HCT116 (cell line): Measurements from ENCODE around the gene KRTAP5-3. TPM values are rescaled to one million over a fixed set of nuclear protein-coding genes. Genes with fewer than 3 reads are reported as not detected.

Experiments
- ATAC-seq: fragments of 200-7000 bp; cut with Tn5 transposase; 2 replicates; pipeline ENCODE4 v1.9.1; 2020; ENCODE audit warnings: mild to moderate bottlenecking, moderate library complexity
- Bru-seq: library from RNA; stranded (reverse); fragments of 400-500 nt; gene quantifications from one replicate; lab custom pipeline; 2021; lab: Mats Ljungman, UMichigan
- BruChase-seq, 2 experiments: library from RNA; stranded (reverse); fragments of 400-500 nt; gene quantifications; one replicate each; lab custom pipeline; 2021; lab: Mats Ljungman, UMichigan
- BruUV-seq: library from RNA; stranded (reverse); fragments of 400-500 nt; replicated peaks from 2 replicates; lab custom pipeline; 2021; lab: Mats Ljungman, UMichigan
- CTCF ChIA-PET: fragments of 300-600 bp; sonication (Branson Sonifier 250); formaldehyde crosslinking; loops from one replicate; lab custom pipeline; 2021; ENCODE audit warnings: antibody characterized with exemption; lab: Charles Lee
- POLR2A ChIA-PET: fragments of 300-600, 350-600 bp; sonication (Branson Sonifier 250); formaldehyde crosslinking; loops from one replicate; lab custom pipeline; 2021; ENCODE audit warnings: antibody characterized with exemption; lab: Charles Lee
- RAD21 ChIA-PET, 2 experiments: fragments of 300-600 bp; sonication (Branson Sonifier 250); formaldehyde crosslinking; loops; one replicate each; lab custom pipeline; 2023; ENCODE audit warnings: low total read pairs in 2 of 2; ENCODE audit not compliant: uncharacterized antibody in 2 of 2, unreplicated experiment in 2 of 2, low non-redundant PET in 1 of 2; lab: Charles Lee
- DNase-seq: peaks from one replicate; pipeline ENCODE4 v3.0.0-alpha.2; 2010; ENCODE audit warnings: low read depth, low spot score
- H2AFZ ChIP-seq: fragments of 200-600 bp; shearing (Covaris generic), sonication (generic); 2 replicates; pipeline ENCODE4 v1.6.1; 2017; ENCODE audit warnings: low read depth, mixed run types, mixed read lengths, antibody characterized with exemption, low read length; ENCODE audit not compliant: poor library complexity, severe bottlenecking
- H3K27ac ChIP-seq: 2 replicates; pipeline ENCODE4 v1.5.1; 2012; ENCODE audit warnings: low read depth, low read length
- H3K27me3 ChIP-seq: fragments of 200-600 bp; sonication (generic); 2 replicates; pipeline ENCODE4 v1.6.1; 2016; ENCODE audit warnings: mixed run types, low read length, mixed read lengths; ENCODE audit not compliant: insufficient read depth
- H3K36me3 ChIP-seq, 2 experiments: fragments of 200-500 bp in 1 of 2; fragments of 200-600 bp in 1 of 2; sonication (Bioruptor generic) in 1 of 2; sonication (generic) in 1 of 2; 2 replicates each; pipeline versions ENCODE4 v1.5.1 to v1.6.1; 2014 to 2016; ENCODE audit warnings: low read length in 2 of 2, inconsistent platforms in 1 of 2, mixed read lengths in 1 of 2, mixed run types in 1 of 2; ENCODE audit not compliant: insufficient read depth in 2 of 2, control insufficient read depth in 1 of 2
- H3K4me1 ChIP-seq, 2 experiments: fragments of 200-600 bp in 1 of 2; sonication (generic) in 1 of 2; 2 replicates each; pipeline versions ENCODE4 v1.5.1 to v1.6.1; 2012 to 2017; ENCODE audit warnings: low read length in 2 of 2, inconsistent platforms in 1 of 2, mild to moderate bottlenecking in 1 of 2, mixed read lengths in 1 of 2, mixed run types in 1 of 2, moderate library complexity in 1 of 2; ENCODE audit not compliant: insufficient read depth in 2 of 2, control insufficient read depth in 1 of 2
- H3K4me2 ChIP-seq: fragments of 200-600 bp; sonication (generic); 2 replicates; pipeline ENCODE4 v1.6.1; 2017; ENCODE audit warnings: mixed run types, low read length, mixed read lengths
- H3K4me3 ChIP-seq, 2 experiments: fragments of 200-600 bp in 1 of 2; sonication (generic) in 1 of 2; replicated peaks in 1 of 2; 2 replicates each; pipeline ENCODE4 v1.5.1; 2011 to 2016; ENCODE audit warnings: low read length in 2 of 2, control low read depth in 1 of 2, low read depth in 1 of 2, mild to moderate bottlenecking in 1 of 2, mixed read lengths in 1 of 2, mixed run types in 1 of 2
- H3K79me2 ChIP-seq: fragments of 200-600 bp; sonication (generic); 2 replicates; pipeline ENCODE4 v1.6.1; 2017; ENCODE audit warnings: mild to moderate bottlenecking, mixed run types, low read length, moderate library complexity, mixed read lengths; ENCODE audit not compliant: insufficient read depth
- H3K9ac ChIP-seq: fragments of 200-600 bp; sonication (generic); 2 replicates; pipeline ENCODE4 v1.6.1; 2016; ENCODE audit warnings: low read length, mixed read lengths
- H3K9me2 ChIP-seq: fragments of 200-600 bp; sonication (generic), shearing (Covaris generic); 2 replicates; pipeline ENCODE4 v1.6.1; 2017; ENCODE audit warnings: mixed run types, mild to moderate bottlenecking, moderate library complexity; ENCODE audit not compliant: insufficient read depth
- H3K9me3 ChIP-seq, 2 experiments: fragments of 200-500 bp in 1 of 2; fragments of 200-600 bp in 1 of 2; sonication (Bioruptor generic) in 1 of 2; sonication (generic) in 1 of 2; 2 replicates each; pipeline ENCODE4 v1.6.1; 2014 to 2017; ENCODE audit warnings: low read length in 2 of 2, mixed read lengths in 2 of 2, inconsistent platforms in 1 of 2, low read depth in 1 of 2, mild to moderate bottlenecking in 1 of 2, mixed run types in 1 of 2, moderate library complexity in 1 of 2; ENCODE audit not compliant: control insufficient read depth in 1 of 2, insufficient read depth in 1 of 2
- H4K20me1 ChIP-seq: fragments of 200-600 bp; sonication (generic), shearing (Covaris generic); 2 replicates; pipeline ENCODE4 v1.6.1; 2017; ENCODE audit warnings: mixed run types, mild to moderate bottlenecking, moderate library complexity; ENCODE audit not compliant: insufficient read depth
- ATF3 ChIP-seq: IDR thresholded peaks from 2 replicates; pipeline ENCODE4 v1.6.1; 2012
- CBX3 ChIP-seq: IDR thresholded peaks from 2 replicates; pipeline ENCODE4 v1.6.1; 2012; ENCODE audit warnings: low read depth
- CTCF ChIP-seq, 3 experiments: fragments of 200-600 bp in 1 of 3; sonication (generic) in 1 of 3; IDR thresholded peaks in 2 of 3; conservative IDR thresholded peaks in 1 of 3; 2 replicates each; pipeline ENCODE4 v1.5.1; 2012 to 2017; ENCODE audit warnings: low read depth in 2 of 3, low read length in 2 of 3, antibody characterized with exemption in 1 of 3, borderline replicate concordance in 1 of 3, control low read depth in 1 of 3, mild to moderate bottlenecking in 1 of 3, mixed read lengths in 1 of 3, mixed run types in 1 of 3, moderate library complexity in 1 of 3; ENCODE audit not compliant: insufficient read depth in 1 of 3
- EZH2phosphoT487 ChIP-seq: fragments of 200-600 bp; IDR thresholded peaks from 2 replicates; pipeline ENCODE4 v1.6.1; 2018; ENCODE audit warnings: antibody characterized with exemption, borderline replicate concordance
- POLR2A ChIP-seq: IDR thresholded peaks from 2 replicates; pipeline ENCODE4 v1.7.0; 2011; ENCODE audit warnings: borderline replicate concordance; ENCODE audit not compliant: insufficient read depth, insufficient read length; ENCODE audit errors: extremely low read depth
- REST ChIP-seq: IDR thresholded peaks from 2 replicates; pipeline ENCODE4 v1.6.1; 2012; ENCODE audit warnings: low read depth
- SP1 ChIP-seq: IDR thresholded peaks from 2 replicates; pipeline ENCODE4 v1.6.1; 2012; ENCODE audit warnings: low read depth
- TCF7L2 ChIP-seq: IDR thresholded peaks from 2 replicates; pipeline ENCODE4 v1.7.0; 2011; ENCODE audit warnings: borderline replicate concordance, inconsistent platforms; ENCODE audit not compliant: insufficient read depth, insufficient read length; ENCODE audit errors: extremely low read depth
- ZFX ChIP-seq: fragments of 450-650 bp; IDR thresholded peaks from 2 replicates; pipeline ENCODE4 v1.6.1; 2017
- ZNF274 ChIP-seq: fragments of 200-500 bp; sonication (Bioruptor generic); IDR thresholded peaks from 2 replicates; pipeline ENCODE4 v1.6.1; 2014; ENCODE audit warnings: mild to moderate bottlenecking, low read depth, low read length, inconsistent platforms
- intact Hi-C: fragments of 100-400 bp; cut with micrococcal nuclease; formaldehyde crosslinking; loops from 2 replicates; pipeline ENCODE4 v1.10.0; 2022
- long read RNA-seq: library from polyadenylated mRNA; unstranded; transcript quantifications from one replicate; pipeline ENCODE4 v2.0.0, GENCODE V29; 2021; ENCODE audit not compliant: unreplicated experiment
- polyA plus RNA-seq: library from polyadenylated mRNA; unstranded; fragments of >200 nt; gene quantifications from 2 replicates; pipeline ENCODE4 v1.2.1, GENCODE V29; 2012; ENCODE audit warnings: missing spikeins
- total RNA-seq: library from RNA; stranded (reverse); gene quantifications from one replicate; pipeline ENCODE4 v1.2.1, GENCODE V29; 2021; ENCODE audit not compliant: unreplicated experiment

The KRTAP5-3 gene
- total RNA-seq, result not detected
- not detected in 2 replicates for polyA plus RNA-seq
- Bru-seq, nascent RNA, result not detected
- BruChase-seq, experiment 1, labeled RNA remaining after a 6-hour chase, result not detected
- not detected for BruChase-seq, experiment 2, labeled RNA remaining after a 2-hour chase
- long read RNA-seq, result 0 reads

GRCh38 chr11:1608363-1608762, at the start of gene KRTAP5-3:
TSS of gene KRTAP5-3 (minus strand) at chr11:1608463. CDS start at chr11:1608385, 78 bp downstream.
- ATAC-seq, result no peak
- Histone ChIP-seq H3K4me3 (no peak within 1 kb of the TSS), H3K9ac (no peak within 1 kb of the TSS), H2AFZ (no peak within 1 kb of the TSS), H3K36me3 (no peaks in the 10 kb centered on the region), H3K27me3 (no peaks in the 10 kb centered on the region; the same call in 1 of the 2 replicates), H3K9me3 (no peaks in the 10 kb centered on the region), H3K79me2 (no peaks in the 10 kb centered on the region), H3K4me1 (no peaks in the 10 kb centered on the region), H4K20me1 (no peaks in the 10 kb centered on the region), H3K4me2 (no peak within 1 kb of the TSS), H3K9me2 (no peaks in the 10 kb centered on the region), H3K27ac (no peak within 1 kb of the TSS)
- CTCF ChIA-PET, result no interaction called here
- intact Hi-C loops, result no loop called here
- DNase-seq, result no peak
- no TSS peak for BruUV-seq
- RAD21 ChIA-PET, result no interaction called here
- TF ChIP-seq POLR2A (no peak), CBX3 (no peak), REST (no peak), CTCF (IDR thresholded peaks at IDR 0.05 in 2 of 3, conservative IDR thresholded peaks at IDR 0.05 in 1 of 3; ENCODE audit: borderline replicate concordance in 1 of 3, insufficient read depth in 1 of 3, low read depth in 2 of 3, low read length in 2 of 3) (no peak), ATF3 (no peak), ZNF274 (no peak), TCF7L2 (no peak), SP1 (no peak), ZFX (no peak), EZH2phosphoT487 (no peak)
- POLR2A ChIA-PET, result no interaction called here
